Cerebellar cortex (tissue), 1 donor: ENCODE measurements around the gene G6PC3.
"Not testable (repeated sequence)": the region's sequence is repeated elsewhere in the genome, so short reads cannot be mapped to it uniquely, and the experiment has no call there.

Source experiments
- DNase-seq: peaks from one replicate; pipeline ENCODE4 v3.0.0-alpha.2; 2015; ENCODE audit warnings: low spot score

Gene G6PC3

DNA sequence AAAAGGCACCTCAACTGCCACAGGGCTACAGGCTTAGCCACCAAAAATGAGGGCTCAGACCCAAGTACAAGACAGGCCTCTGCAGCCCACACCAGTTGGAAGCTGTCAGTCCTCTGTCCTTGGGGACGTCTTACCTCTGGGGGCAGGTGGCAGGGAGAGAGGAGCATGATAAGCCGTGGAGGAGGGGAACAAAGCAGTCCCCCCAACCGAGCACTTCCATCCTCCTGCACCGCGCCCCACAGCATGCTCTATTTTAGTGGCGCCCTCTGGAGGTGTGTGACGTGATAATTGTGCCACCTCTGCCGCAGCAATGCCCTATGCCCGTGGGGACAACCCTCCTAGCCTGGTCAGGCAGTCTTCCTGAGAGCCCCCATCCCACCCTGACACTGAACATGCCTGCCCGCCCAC is 13.6 kb downstream of the G6PC3 start:
- DNase-seq: no peak

DNA sequence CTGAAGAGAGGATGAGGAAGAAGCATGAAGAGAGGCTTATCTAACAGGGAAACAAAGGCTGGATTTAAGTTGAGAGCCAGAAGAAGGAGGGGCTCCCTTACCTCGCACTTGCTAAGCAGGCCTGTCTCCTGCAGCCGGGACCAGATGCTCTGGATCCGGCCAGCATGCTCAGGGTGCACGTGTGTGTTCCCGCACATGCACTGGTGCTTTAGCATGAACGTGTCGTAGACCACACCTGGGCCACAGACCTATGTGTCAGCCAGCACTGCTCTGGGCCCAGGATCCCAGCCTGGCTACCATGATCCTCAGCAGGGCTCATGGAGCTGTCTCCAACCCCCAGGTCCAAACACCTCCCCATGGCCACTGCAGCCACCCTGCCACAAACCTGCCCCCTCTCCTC is 14.4 kb downstream of the G6PC3 start:
- DNase-seq: no peak

GRCh38 chr17:44085908-44086307 is 15.4 kb downstream of the G6PC3 start:
- no peak for DNase-seq

DNA sequence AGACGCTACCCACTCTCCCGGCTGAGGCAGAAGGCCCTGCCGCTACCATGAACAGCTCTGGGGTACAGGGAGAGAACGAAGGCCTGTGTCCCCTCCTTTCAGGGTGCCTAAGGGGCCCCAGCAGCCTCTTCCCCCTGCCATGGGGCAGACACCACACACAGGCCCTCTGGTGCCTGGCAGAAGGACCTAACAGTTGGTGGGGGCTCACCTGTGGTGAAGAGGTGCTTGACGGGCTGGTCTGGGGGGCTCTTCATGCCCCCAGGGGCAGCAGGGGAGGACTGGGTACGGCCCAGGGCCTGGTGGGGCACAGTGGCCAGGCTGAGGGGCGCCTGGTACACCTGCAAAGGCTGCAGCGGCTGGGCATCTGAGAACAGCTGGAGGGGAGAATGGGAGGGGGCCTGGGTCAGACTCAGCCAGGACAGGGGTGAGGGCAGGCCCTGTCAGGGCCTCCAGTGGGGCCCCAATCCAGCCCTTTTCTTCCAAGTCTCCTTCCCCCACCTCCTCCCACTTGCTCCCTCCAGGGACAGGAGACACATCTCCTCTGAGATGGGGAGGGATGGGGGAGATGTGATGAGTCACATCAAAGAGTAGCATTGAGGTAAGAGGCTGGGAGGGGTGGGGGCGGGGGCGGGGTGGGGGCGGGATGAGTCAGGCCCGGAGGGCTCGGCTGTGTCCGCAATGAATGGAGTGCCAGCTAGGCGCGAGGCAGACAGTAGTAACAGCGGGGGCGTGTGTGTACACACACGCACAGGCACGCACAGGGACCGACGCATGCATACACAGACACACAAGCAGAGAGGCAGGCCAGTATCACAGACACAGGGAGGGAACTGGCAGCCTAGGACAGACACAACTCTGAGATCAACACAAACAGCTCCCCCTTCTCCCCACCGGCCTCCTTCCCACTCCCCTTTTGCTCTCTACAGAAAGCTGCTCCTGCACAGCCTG is 16.1 kb downstream of the G6PC3 start:
- no peak for DNase-seq

DNA sequence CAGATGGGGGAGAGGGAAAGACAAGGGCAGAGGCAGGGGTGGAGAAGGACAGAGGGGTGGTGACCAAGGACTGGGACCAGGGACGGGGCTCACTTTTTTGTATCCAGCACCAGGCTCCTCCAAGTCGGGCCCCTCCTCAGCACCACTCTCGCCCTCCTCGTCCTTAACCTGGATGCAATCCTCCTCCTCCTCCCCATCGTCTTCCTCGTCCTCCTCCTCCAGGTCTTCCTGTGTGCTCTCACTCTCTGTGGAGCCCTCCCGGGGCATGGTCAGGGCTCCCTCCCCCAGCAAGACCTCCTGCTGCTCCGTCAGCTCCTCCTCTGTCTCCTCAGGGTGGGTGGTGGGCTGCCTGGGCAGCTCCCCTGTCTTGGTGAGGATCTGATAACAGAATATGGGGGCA is 16.8 kb downstream of the G6PC3 start:
- DNase-seq: no peak

DNA sequence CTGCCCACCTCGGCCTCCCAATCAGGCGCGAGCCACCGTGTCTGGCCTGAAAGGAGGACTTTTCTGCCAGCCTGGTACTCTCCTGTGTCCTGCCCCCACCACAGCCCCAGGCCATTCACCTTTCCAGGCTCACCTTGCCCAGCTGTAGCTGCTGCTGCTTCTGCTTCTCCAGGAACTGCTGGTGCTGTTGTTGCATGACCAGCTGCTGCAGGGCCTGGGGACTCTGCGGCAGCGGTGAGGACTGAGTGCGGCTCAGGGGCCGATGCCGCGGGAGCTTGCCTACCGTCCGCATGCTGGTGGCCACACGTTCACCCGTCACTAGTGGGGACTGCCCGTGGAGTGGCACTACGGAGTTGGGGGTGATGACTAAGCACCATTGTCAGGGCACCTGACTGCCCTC is 17.7 kb downstream of the G6PC3 start:
- DNase-seq: no peak

DNA sequence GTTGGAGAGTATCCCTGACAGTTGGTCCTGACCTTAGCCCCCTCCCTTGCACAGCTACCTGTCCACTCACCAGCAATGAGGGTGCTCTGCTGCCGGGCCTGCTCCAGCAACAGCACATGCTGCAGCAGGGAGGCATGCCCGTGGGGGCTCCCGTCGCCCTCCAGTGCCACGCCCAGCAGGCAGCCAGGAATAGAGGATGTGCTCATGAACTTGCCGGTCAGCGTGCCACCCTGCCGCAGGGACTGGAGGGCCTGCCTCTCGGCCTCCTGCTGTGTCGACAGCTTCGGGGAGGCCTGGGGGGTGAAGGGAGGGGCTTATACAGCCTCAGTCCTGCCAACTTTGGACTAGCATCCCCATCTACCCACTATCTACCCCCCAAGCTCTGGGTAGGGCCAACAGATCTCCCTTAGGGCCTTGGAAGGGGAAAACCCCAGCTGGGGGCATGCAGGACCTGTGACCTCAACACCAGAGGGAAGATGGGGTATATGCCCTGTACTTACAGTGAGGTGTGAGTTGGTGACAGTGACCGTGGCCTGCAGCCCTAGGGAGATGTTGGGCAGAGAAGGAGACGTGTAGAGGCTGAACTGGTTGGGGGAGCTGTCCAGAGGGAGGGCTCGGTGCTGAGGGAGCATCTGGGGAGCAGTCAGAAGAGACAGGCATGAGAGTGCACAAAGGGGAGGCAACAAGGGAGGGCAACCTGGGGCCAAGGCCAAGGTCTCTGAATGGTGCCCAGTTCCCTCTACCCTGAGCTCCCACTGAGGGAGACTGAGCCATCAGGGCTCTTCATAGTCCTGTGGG is 20.9 kb downstream of the G6PC3 start:
- no peak for DNase-seq

- no peak for DNase-seq
Observed at GRCh38 chr17:44092051-44092450, 21.5 kb downstream of the G6PC3 start.

DNA sequence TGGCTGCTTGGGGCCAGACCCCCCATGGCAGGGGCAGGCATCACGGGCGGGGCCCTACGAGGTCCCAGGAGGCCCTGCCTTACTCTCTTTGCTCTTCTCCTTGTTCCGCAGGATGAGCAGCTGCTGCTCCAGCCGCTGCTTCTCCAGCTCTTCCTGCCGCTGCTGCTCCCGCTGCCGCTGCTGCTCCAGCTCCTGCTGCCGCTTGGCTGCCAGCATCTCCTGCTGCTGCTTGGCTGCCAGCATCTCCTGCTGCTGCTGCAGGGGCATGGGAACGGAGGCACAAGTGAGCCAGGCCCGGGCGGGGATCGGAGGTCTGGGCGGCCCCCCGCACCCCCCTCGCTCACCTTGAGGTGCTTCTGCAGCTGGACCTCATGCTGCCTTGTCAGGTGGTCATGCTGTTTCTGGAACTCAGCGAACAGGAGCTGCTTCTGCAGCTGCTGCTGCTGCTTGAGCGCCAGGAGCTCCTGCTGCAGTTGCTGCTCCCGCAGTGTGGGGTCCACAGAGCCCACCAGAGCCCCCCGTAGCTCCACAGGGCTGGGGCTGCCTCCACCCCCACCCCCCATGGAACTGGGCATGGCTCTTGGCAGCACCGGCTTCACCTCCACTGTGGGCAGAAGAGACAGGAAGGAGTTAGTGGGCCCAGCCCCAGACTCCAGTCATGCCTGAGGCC is 22.8 kb downstream of the G6PC3 start:
- DNase-seq: no peak

- no peak for DNase-seq
Observed at GRCh38 chr17:44094701-44095387, 24.3 kb downstream of the G6PC3 start.

DNA sequence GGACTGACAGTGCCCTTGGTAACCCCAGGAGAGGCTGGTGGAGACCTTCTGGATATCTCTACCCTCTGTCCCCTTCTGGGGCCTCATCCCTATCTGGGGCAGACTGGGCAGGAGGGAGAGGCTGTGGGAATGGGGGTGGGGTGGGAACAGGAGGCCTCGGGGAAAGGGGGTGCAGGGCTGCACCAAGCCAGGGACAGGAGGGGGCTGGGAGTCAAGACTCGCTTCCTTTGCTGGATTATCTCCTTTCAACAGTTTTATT is 24.8 kb downstream of the G6PC3 start:
- DNase-seq: no peak

DNA sequence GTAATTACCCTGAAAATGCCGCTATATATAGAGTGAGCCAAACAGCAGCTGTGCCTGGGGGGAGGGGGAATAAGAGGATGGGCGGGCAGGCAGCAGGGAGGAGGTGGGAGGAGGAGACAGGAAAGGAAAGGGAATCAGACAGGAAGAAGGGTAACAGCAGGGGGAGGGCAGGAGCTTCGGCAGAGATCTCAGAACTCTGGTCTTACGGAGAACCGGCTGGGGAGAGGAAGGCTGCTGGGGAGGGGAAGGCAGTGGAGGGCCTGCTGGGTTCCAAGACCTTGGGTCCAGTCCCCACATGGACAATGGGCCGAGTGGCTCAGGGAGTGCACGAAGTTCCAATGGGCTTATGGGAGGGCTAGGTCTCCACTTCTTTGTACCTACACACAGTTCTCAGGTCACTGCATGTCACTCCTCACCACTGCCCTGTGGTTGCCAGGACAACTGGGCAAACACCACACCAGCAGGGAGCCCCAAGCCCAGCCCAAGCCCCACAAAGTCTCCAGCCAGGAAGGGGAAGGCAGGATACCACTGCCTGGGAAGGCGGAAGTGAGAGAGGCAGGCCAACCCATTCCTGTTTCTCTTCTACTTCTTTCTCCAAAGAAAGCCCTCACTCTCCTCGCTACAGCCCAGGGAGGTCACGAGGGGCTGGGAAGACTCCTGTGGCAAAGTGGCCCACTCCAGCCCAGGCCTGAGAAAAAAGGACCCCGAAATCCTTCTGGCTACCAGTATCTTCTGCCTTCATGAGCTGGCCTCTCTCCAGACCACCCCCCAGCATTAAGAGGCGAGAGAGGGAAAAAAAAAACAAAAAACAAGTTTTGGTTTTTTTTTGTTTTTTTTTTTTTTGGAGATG is 25.3 kb downstream of the G6PC3 start:
- peak; percentile 83 for DNase-seq

- peak; percentile 94 for DNase-seq
Observed at GRCh38 chr17:44097110-44097958, 26.8 kb downstream of the G6PC3 start.

DNA sequence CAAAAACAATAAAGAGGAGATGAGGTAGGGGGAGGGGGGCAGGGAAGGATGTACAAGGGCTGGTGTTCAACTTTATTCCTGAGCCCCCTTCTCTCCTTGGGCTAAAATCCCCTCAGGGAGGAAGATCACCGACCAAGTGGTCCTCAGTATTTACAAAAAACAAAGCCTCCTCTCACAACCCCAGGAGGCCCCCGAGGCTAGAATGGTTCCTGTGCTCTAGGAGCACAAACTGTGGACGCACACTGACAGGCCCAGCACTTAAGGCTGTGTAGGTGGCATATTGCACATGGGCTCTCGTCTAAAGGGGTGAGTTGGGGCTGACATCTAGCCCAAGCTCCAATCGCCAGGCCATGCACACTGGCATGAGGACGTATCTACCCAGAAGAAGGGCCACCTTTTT is 31.3 kb downstream of the G6PC3 start:
- DNase-seq: not testable (repeated sequence)

- DNase-seq: no peak
Observed at GRCh38 chr17:44102849-44103622, 32.5 kb downstream of the G6PC3 start.

- no peak for DNase-seq
Observed at GRCh38 chr17:44105483-44105882, 34.9 kb downstream of the G6PC3 start.

DNA sequence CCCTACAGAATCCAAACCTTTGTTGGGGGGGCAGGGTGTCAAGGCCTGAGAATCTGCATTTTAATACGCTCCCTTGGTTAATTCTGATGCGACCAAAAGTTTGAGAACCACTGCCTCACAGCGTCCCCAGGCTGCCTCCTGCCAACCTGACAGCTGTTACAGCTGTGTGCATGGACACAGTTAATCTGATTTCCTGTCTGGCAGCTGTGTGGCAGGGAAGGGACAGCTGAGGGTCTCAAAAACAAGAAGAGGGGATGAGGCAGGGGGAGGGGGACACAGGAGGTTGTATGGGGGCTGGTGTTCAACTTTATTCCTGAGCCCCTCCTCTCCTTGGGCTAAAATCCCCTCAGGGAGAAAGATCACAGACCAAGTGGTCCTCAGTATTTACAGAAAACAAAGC is 35.4 kb downstream of the G6PC3 start:
- DNase-seq: no peak

DNA sequence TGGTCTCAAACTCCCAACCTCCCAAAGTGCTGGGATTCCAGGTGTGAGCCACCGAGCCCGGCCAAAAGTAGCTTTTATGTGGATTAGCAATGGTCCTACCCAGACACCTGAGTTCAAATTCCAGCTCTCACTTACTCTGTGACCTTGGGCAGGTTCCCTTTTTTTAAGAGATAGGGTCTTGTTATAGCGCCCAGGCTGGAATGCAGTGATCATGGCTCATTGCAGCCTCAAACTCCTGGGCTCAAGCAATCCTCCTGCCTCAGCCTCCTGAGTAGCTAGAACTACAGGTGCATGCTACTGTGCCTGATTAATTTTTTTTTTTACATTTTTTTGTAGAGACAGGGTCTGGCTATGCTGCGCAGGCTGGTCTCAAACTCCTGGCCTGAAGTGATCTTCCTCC is 36.3 kb downstream of the G6PC3 start:
- no peak for DNase-seq

DNA sequence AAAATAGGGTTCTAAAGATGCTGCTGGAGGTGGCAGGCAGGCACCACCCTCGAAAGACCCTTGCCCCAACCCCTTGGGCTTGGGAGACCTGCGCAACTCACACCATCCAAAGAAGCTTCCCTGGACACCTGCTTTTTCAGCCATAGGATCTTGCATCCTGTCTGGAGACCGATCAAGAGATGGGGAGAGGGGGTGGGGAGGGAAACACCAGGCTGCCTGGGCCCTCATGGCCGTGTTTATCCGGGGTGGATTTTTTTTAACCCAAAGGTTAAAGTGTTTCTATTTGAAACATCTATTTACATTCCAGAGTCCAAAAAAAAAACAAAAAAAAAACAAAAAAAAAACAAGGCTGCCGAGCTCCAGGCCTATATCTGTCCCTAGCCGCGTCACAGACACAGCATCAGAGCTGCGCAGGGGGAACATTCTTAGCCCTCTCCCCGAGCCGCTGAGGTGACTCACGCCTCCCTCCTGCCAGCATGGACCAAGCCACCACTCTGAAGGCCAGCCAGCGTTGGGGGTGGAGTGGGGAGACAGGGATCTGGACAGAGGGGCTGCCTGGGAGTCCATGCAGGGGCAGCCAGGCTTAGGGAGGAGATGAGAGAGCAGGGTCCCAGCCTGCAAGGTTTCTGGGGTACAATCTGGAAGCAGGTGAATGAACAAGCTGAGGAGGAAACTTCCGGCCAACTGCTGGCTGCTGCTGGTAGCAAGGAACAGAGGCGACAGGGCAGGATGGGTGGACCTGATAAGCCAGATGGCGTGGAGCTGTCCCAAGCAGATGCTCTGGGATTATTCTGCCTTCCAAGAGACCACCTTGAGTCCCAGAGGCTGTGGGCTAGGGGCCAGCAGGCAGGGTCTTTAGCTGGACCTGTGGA is 38.1 kb downstream of the G6PC3 start:
- DNase-seq: no peak
